Endothelial cell of umbilical vein (primary cell): ENCODE data around the gene PRDM1. TPM values are rescaled to one million over a fixed set of nuclear protein-coding genes. Genes with fewer than 3 reads are reported as not detected.
A peak's percentile ranks its signal among the peaks of the same experiment; 100 is the strongest.

Experiments
- BruUV-seq: library from RNA; stranded (reverse); fragments of 400-500 nt; replicated peaks from 2 replicates; lab custom pipeline; 2021; lab: Mats Ljungman, UMichigan
- CTCF ChIA-PET: fragments of 300-600, 350-600 bp; sonication (Branson Sonifier 250); formaldehyde crosslinking; loops from one replicate; lab custom pipeline; 2021; ENCODE audit warnings: antibody characterized with exemption, inconsistent platforms; lab: Charles Lee
- POLR2A ChIA-PET: fragments of 300-600, 350-600 bp; sonication (Branson Sonifier 250); formaldehyde crosslinking; loops from one replicate; lab custom pipeline; 2021; ENCODE audit warnings: antibody characterized with exemption, inconsistent platforms; lab: Charles Lee
- DNase-seq: peaks from one replicate; pipeline ENCODE4 v3.0.0-alpha.2; 2011; ENCODE audit warnings: low read depth, low spot score
- FAIRE-seq: peaks from 2 replicates; lab custom pipeline; 2011; peaks lifted over from hg19 to GRCh38; lab: Jason Lieb, UNC
- H2AFZ ChIP-seq: 2 replicates; pipeline ENCODE4 v1.6.0; 2012; ENCODE audit warnings: low read depth, low read length, control low read depth, inconsistent platforms
- H3K27ac ChIP-seq: 2 replicates; pipeline ENCODE4 v1.5.1; 2011; ENCODE audit warnings: low read depth, mild to moderate bottlenecking, control low read depth, low read length, moderate library complexity; ENCODE audit not compliant: insufficient read depth
- H3K27me3 ChIP-seq, 2 experiments: 2 replicates each; pipeline versions ENCODE4 v1.6.0 to v1.6.1; 2011; ENCODE audit warnings: low read length in 2 of 2, mixed read lengths in 1 of 2; ENCODE audit not compliant: control insufficient read depth in 2 of 2, insufficient read depth in 2 of 2
- H3K36me3 ChIP-seq, 2 experiments: 2 replicates in 1 of 2; 3 replicates in 1 of 2; pipeline ENCODE4 v1.5.1; 2011; ENCODE audit warnings: low read length in 2 of 2, mild to moderate bottlenecking in 1 of 2, moderate library complexity in 1 of 2; ENCODE audit not compliant: control insufficient read depth in 2 of 2, insufficient read depth in 2 of 2; ENCODE audit errors: extremely low read depth in 1 of 2
- H3K4me1 ChIP-seq: 3 replicates; pipeline ENCODE4 v1.5.1; 2011; ENCODE audit warnings: mild to moderate bottlenecking, low read length; ENCODE audit not compliant: control insufficient read depth, insufficient read depth; ENCODE audit errors: extremely low read depth
- H3K4me2 ChIP-seq: 2 replicates; pipeline ENCODE4 v1.6.1; 2011; ENCODE audit warnings: low read length, control low read depth, mixed read lengths; ENCODE audit not compliant: insufficient read depth
- H3K4me3 ChIP-seq, 3 experiments: fragments of 200-600 bp in 1 of 3; sonication (generic), shearing (Covaris generic) in 1 of 3; replicated peaks in 1 of 3; 2 replicates each; pipeline ENCODE4 v1.5.1; 2011 to 2016; ENCODE audit warnings: control low read depth in 3 of 3, low read length in 3 of 3, mild to moderate bottlenecking in 2 of 3, inconsistent platforms in 1 of 3, low read depth in 1 of 3, moderate library complexity in 1 of 3; ENCODE audit not compliant: insufficient read depth in 1 of 3
- H3K79me2 ChIP-seq: 2 replicates; pipeline ENCODE4 v1.6.0; 2012; ENCODE audit warnings: low read length, inconsistent platforms; ENCODE audit not compliant: control insufficient read depth, insufficient read depth
- H3K9ac ChIP-seq: replicated peaks from 2 replicates; pipeline ENCODE3; 2011; ENCODE audit warnings: low read length, control low read depth; ENCODE audit not compliant: insufficient read depth; ENCODE audit errors: extremely low read depth
- H3K9me1 ChIP-seq: replicated peaks from 3 replicates; pipeline ENCODE4 v1.6.0; 2011; ENCODE audit warnings: mild to moderate bottlenecking, low read length; ENCODE audit not compliant: control insufficient read depth, insufficient read depth; ENCODE audit errors: extremely low read depth
- H3K9me3 ChIP-seq: replicated peaks from 2 replicates; pipeline ENCODE4 v1.5.1; 2012; ENCODE audit warnings: low read length, inconsistent platforms; ENCODE audit not compliant: control insufficient read depth, insufficient read depth
- H4K20me1 ChIP-seq: replicated peaks from 2 replicates; pipeline ENCODE3; 2011; ENCODE audit warnings: mild to moderate bottlenecking, low read length; ENCODE audit not compliant: control insufficient read depth, insufficient read depth; ENCODE audit errors: extremely low read depth
- CTCF ChIP-seq, 2 donors: IDR thresholded peaks; 1 replicate in 1 of 2; 2 replicates in 1 of 2; pipeline ENCODE4 v1.5.1; 2011; ENCODE audit warnings: low read length in 2 of 2, mild to moderate bottlenecking in 2 of 2, moderate library complexity in 2 of 2, control low read depth in 1 of 2, inconsistent platforms in 1 of 2, low read depth in 1 of 2; ENCODE audit not compliant: insufficient read depth in 1 of 2; ENCODE audit errors: extremely low read depth in 1 of 2
- EZH2 ChIP-seq: IDR thresholded peaks from 2 replicates; pipeline ENCODE4 v1.6.1; 2012; ENCODE audit warnings: borderline replicate concordance, low read depth, mild to moderate bottlenecking, moderate library complexity, low read length, inconsistent platforms; ENCODE audit not compliant: severe bottlenecking
- FOS ChIP-seq: IDR thresholded peaks from 2 replicates; pipeline ENCODE4 v1.6.1; 2011; ENCODE audit warnings: mild to moderate bottlenecking, low read length, moderate library complexity, borderline replicate concordance; ENCODE audit not compliant: insufficient read depth
- GATA2 ChIP-seq: IDR thresholded peaks from 2 replicates; pipeline ENCODE4 v1.7.0; 2011; ENCODE audit warnings: low read depth, mild to moderate bottlenecking, moderate library complexity, mixed read lengths, low read length; ENCODE audit not compliant: insufficient read length, insufficient read depth
- JUN ChIP-seq: IDR thresholded peaks from 2 replicates; pipeline ENCODE4 v1.6.1; 2011; ENCODE audit warnings: borderline replicate concordance, low read depth; ENCODE audit not compliant: insufficient read length, insufficient read depth
- MYC ChIP-seq: IDR thresholded peaks from one replicate; pipeline ENCODE4 v1.6.1; 2011; ENCODE audit warnings: mild to moderate bottlenecking, low read depth, low read length
- POLR2A ChIP-seq: IDR thresholded peaks from 2 replicates; pipeline ENCODE4 v1.6.1; 2012; ENCODE audit warnings: low read depth, mild to moderate bottlenecking, control low read depth, low read length
- POLR2AphosphoS5 ChIP-seq: IDR thresholded peaks from 2 replicates; pipeline ENCODE4 v1.6.1; 2012; ENCODE audit warnings: low read depth, mild to moderate bottlenecking, control low read depth, low read length, moderate library complexity; ENCODE audit not compliant: insufficient read depth
- dilution Hi-C: fragments of 300-500 bp; cut with MboI; formaldehyde crosslinking; loops from one replicate; pipeline ENCODE4 v1.15.0; 2019; ENCODE audit warnings: low sequenced_read_pairs; ENCODE audit not compliant: extremely low pct_ligation_motif_present
- intact Hi-C: fragments of 100-400 bp; cut with micrococcal nuclease; formaldehyde crosslinking; loops from one replicate; pipeline ENCODE4 v1.10.0; 2022
- polyA plus RNA-seq, 4 experiments: library from polyadenylated mRNA; depleted of rRNA in 3 of 4; stranded (reverse) in 3 of 4; unstranded in 1 of 4; fragments of >200 nt; gene quantifications; 2 replicates each; pipeline versions ENCODE4 v1.2.1 to v1.2.3, GENCODE V29; 2011 to 2012; ENCODE audit warnings: missing spikeins in 1 of 4
- total RNA-seq: library from RNA; stranded (reverse); gene quantifications from 2 replicates; pipeline ENCODE4 v1.2.3, GENCODE V29; 2021
- TF ChIP-seq, protein P1 (sequence below): IDR thresholded peaks from 2 replicates; pipeline ENCODE4 v1.6.1; 2011; ENCODE audit not compliant: insufficient read depth, insufficient read length

The PRDM1 gene
- total and polyA plus RNA-seq, 2 donors (not counting 3 experiments of a cell fraction or from before 2014, with no cell fraction given) = 0.36 to 2.7 TPM

GRCh38 chr6:106084989-106085691 lies 996 bp upstream of the PRDM1 start:
- H3K9me3 ChIP-seq = no peaks in the 10 kb centered on the region
- BruUV-seq = no TSS peak
- peak overlapping the region; percentile 93 for H2AFZ ChIP-seq
- H3K36me3 ChIP-seq = no peaks in the 10 kb centered on the region
- no peak for TF ChIP-seq FOS
- TF ChIP-seq, protein P1, sequence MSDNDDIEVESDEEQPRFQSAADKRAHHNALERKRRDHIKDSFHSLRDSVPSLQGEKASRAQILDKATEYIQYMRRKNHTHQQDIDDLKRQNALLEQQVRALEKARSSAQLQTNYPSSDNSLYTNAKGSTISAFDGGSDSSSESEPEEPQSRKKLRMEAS = no peak
- peak; percentile 4 for TF ChIP-seq JUN
- no peaks in the 10 kb centered on the region for H4K20me1 ChIP-seq
- dilution Hi-C loops = no loop called here
- no peaks in the 10 kb centered on the region for H3K79me2 ChIP-seq
- ChIA-PET CTCF (no interaction called here), POLR2A (no interaction called here)
- peaks cover 13 to 25% of the 10 kb centered on the region in 2 experiments for H3K27me3 ChIP-seq
- no peak overlapping the region for H3K27ac ChIP-seq
- H3K4me1 ChIP-seq = peaks cover 19% of the 10 kb centered on the region
- FAIRE-seq = peak; percentile 76
- DNase-seq = peak; percentile 6
- intact Hi-C loops = loop anchor here (5.0 to 10.0 kb wide), 3 partner anchors 217 to 653 kb away; no protein-coding TSS in a partner anchor
- peak overlapping the region; percentile 91 for H3K4me2 ChIP-seq
- no peaks in the 10 kb centered on the region for H3K9me1 ChIP-seq
- H3K4me3 ChIP-seq = peak overlapping the region in 2 of 3 experiments; percentile 64 to 67
- no peak overlapping the region for H3K9ac ChIP-seq

DNA sequence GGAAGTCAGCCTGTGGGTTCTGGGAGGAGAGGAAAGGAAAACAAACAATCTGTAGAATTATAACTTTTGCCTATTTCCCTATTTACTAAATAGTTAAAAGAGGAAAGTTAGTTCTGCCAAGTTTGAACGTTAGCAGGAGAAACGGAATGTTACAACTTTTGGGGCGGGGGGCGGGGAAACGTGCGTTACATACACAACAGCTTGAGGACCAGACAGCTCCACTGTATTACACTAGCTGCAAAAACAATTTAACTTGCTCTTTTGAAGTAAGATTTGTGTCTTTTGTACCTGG lies 498 bp upstream of the PRDM1 start:
- Histone ChIP-seq H4K20me1 (no peaks in the 10 kb centered on the region), H3K4me3 (peak overlapping the region; percentile 30 to 67 (median 64)), H3K36me3 (no peaks in the 10 kb centered on the region), H3K9ac (no peak overlapping the region), H3K27ac (no peak overlapping the region), H2AFZ (peak overlapping the region; percentile 93), H3K4me2 (peak overlapping the region; percentile 91), H3K27me3 (peaks cover 11 to 24% of the 10 kb centered on the region in 2 experiments), H3K79me2 (no peaks in the 10 kb centered on the region), H3K9me3 (no peaks in the 10 kb centered on the region), H3K4me1 (peaks cover 19% of the 10 kb centered on the region), H3K9me1 (no peaks in the 10 kb centered on the region)
- intact Hi-C loops (loop anchor here (5.0 to 10.0 kb wide), 2 partner anchors 217 to 351 kb away; no protein-coding TSS in a partner anchor), dilution Hi-C loops (no loop called here)
- CTCF ChIA-PET = no interaction called here
- FAIRE-seq (no peak), DNase-seq (peak; percentile 4)
- BruUV-seq = no TSS peak
- POLR2A ChIA-PET = no interaction called here
- no peak for TF ChIP-seq MYC
- TF ChIP-seq FOS = no peak
- TF ChIP-seq POLR2A = no peak
- TF ChIP-seq, protein P1 = no peak
- no peak for TF ChIP-seq CTCF (IDR thresholded peaks at IDR 0.05; ENCODE audit: extremely low read depth in 1 of 2, insufficient read depth in 1 of 2, low read depth in 1 of 2, low read length in 2 of 2)
- TF ChIP-seq POLR2AphosphoS5 = no peak
- TF ChIP-seq EZH2 = no peak
- TF ChIP-seq JUN = no peak
- TF ChIP-seq GATA2 = no peak
